ENCODE results near the gene ITGAX.

GRCh38 chr16:31388535-31388934, 33.6 kb downstream of the ITGAX start:
- TF ChIP-seq GABPA (IDR thresholded peaks at IDR 0.05; ENCODE audit: low read depth) (no peak), MXI1 (IDR thresholded peaks at IDR 0.05; ENCODE audit: low read depth, low read length) (no peak), JUND (IDR thresholded peaks at IDR 0.05) (no peak), TAF1 (IDR thresholded peaks at IDR 0.05; ENCODE audit: borderline replicate concordance, low read depth, low read length) (no peak)
- TF ChIP-seq, protein P1, sequence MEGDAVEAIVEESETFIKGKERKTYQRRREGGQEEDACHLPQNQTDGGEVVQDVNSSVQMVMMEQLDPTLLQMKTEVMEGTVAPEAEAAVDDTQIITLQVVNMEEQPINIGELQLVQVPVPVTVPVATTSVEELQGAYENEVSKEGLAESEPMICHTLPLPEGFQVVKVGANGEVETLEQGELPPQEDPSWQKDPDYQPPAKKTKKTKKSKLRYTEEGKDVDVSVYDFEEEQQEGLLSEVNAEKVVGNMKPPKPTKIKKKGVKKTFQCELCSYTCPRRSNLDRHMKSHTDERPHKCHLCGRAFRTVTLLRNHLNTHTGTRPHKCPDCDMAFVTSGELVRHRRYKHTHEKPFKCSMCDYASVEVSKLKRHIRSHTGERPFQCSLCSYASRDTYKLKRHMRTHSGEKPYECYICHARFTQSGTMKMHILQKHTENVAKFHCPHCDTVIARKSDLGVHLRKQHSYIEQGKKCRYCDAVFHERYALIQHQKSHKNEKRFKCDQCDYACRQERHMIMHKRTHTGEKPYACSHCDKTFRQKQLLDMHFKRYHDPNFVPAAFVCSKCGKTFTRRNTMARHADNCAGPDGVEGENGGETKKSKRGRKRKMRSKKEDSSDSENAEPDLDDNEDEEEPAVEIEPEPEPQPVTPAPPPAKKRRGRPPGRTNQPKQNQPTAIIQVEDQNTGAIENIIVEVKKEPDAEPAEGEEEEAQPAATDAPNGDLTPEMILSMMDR (IDR thresholded peaks at IDR 0.05) = no peak

Measured in SK-N-SH (cell line).